Activated T-cell treated with anti-CD3 and anti-CD28 coated beads, Interleukin-2, amount 50 U/mL, for 4 hours (primary cell): ENCODE results near the gene ERMN. TPM values are rescaled to one million over a fixed set of nuclear protein-coding genes. Genes with fewer than 3 reads are reported as not detected.
"Not testable (repeated sequence)": the region's sequence is repeated elsewhere in the genome, so short reads cannot be mapped to it uniquely, and the experiment has no call there.

ENCODE experiments used
- ATAC-seq, 2 donors: fragments of 200-7000 bp; cut with Tn5 transposase; one replicate each; pipeline ENCODE4 v1.10.0; 2021
- DNase-seq: peaks from one replicate; pipeline ENCODE4 v3.0.0-alpha.2; 2020
- H3K27me3 Mint-ChIP-seq: one replicate; pipeline ENCODE4 v1.8.0; 2021; ENCODE audit warnings: low read depth, mixed read lengths
- H3K36me3 Mint-ChIP-seq: one replicate; pipeline ENCODE4 v1.8.0; 2022; ENCODE audit warnings: mixed read lengths; ENCODE audit not compliant: insufficient read depth
- H3K4me1 Mint-ChIP-seq: one replicate; pipeline ENCODE4 v1.8.0; 2021; ENCODE audit warnings: low read depth, mixed read lengths
- H3K4me3 Mint-ChIP-seq: one replicate; pipeline ENCODE4 v1.8.0; 2021; ENCODE audit warnings: mild to moderate bottlenecking, moderate library complexity, mixed read lengths
- H3K9me3 Mint-ChIP-seq: one replicate; pipeline ENCODE4 v1.8.0; 2021; ENCODE audit warnings: mixed read lengths
- total RNA-seq, 3 donors: library from RNA; stranded (reverse); gene quantifications; one replicate each; pipeline ENCODE4 v1.2.1, GENCODE V29; 2021

ERMN gene, protein sequence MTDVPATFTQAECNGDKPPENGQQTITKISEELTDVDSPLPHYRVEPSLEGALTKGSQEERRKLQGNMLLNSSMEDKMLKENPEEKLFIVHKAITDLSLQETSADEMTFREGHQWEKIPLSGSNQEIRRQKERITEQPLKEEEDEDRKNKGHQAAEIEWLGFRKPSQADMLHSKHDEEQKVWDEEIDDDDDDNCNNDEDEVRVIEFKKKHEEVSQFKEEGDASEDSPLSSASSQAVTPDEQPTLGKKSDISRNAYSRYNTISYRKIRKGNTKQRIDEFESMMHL
- 1 to 10 TPM in 1 of 3 donors, under 1 TPM in 2; 0.63 to 1.3 (median 0.81) TPM for total RNA-seq

DNA sequence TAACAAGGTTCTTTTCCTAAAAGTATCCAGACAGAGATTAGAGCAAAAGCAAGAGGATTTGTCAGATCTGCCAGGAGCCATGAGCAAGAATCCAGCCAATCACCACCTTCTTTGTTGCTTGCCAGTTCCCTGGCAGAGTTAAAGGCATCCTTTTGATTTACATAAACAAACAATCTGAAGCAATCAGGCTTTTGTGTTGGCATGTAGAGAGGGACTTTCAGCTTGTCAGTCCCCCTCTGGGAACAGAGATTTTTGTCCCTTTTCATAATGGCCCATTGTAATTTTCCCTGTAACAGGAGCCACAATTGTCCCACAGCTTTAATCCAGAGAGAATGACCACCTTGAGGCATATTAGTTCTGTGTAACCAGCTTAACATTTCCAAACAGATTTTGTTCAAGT lies at the start of gene ERMN:
Gene ERMN, minus strand, starts transcription at position 39 of the 400 bp plus-strand sequence. CDS start 182 bp downstream, outside the sequence.
- ATAC-seq = no peak
- Mint-ChIP-seq H3K36me3 (peaks cover 19% of the 10 kb centered on the region), H3K9me3 (no peaks in the 10 kb centered on the region), H3K27me3 (no peaks in the 10 kb centered on the region), H3K4me1 (peaks cover 33% of the 10 kb centered on the region), H3K4me3 (no peak within 1 kb of the TSS)
- DNase-seq = no peak

DNA sequence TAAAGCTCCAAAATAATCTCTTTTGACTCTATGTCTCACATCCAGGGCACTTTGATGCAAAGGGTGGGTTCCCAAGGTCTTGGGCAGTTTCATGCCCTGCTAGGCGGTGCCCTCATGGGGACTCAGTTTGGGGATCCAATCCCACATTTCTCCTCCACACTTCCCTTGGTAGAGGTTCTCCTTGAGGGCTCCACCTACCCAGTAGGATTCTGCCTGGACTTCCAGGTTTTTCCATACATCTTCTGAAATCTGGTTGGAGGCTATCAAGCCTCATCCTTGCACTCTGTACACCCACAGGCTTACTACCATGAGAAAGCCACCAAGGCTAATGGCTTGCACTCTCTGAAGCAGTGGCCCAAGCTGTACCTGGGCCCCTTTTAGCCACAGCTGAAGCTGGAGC lies 49.8 kb upstream of the ERMN start:
- Mint-ChIP-seq H3K4me1 (peaks cover 12% of the 10 kb centered on the region), H3K36me3 (peaks cover 24% of the 10 kb centered on the region), H3K4me3 (no peak overlapping the region), H3K9me3 (peaks cover 24% of the 10 kb centered on the region), H3K27me3 (no peaks in the 10 kb centered on the region)
- DNase-seq = no peak
- no peak for ATAC-seq

DNA sequence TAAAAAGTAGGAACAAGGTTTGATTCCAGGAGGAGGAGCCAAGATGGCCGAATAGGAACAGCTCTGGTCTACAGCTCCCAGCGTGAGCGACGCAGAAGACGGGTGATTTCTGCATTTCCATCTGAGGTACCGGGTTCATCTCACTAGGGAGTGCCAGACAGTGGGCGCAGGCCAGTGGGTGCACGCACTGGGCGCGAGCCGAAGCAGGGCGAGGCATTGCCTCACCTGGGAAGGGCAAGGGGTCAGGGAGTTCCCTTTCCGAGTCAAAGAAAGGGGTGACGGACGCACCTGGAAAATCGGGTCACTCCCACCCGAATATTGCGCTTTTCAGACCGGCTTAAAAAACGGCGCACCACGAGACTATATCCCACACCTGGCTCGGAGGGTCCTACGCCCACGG lies 42.9 kb upstream of the ERMN start:
- H3K9me3 Mint-ChIP-seq, H3K27me3 Mint-ChIP-seq, ATAC-seq, H3K4me3 Mint-ChIP-seq, DNase-seq: not testable (repeated sequence)
- H3K4me1 Mint-ChIP-seq = peaks cover 29% of the 10 kb centered on the region
- peaks cover 13% of the 10 kb centered on the region for H3K36me3 Mint-ChIP-seq

DNA sequence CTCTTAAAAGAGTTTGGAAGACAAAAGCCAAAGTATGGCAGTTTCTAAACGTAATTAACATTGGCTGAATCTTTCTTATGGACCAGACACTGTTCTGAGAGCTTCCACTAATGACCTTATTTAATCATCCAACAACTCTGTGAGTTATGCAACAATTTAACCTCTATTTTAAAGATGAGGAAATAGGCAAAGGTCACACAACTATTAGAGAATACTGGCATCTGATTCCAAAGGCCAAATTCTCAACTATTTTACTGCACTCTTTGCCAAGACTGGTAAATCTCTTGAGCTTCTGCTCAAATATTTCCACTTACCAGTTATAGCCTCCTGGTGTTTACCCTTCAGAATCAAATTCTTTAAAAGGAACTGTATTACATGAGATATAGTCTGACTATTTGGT lies 42.1 kb upstream of the ERMN start:
- no peak for DNase-seq
- Mint-ChIP-seq H3K36me3 (peaks cover 15% of the 10 kb centered on the region), H3K4me3 (no peak overlapping the region), H3K4me1 (peaks cover 34% of the 10 kb centered on the region), H3K9me3 (peaks cover 5% of the 10 kb centered on the region), H3K27me3 (no peaks in the 10 kb centered on the region)
- no peak for ATAC-seq

DNA sequence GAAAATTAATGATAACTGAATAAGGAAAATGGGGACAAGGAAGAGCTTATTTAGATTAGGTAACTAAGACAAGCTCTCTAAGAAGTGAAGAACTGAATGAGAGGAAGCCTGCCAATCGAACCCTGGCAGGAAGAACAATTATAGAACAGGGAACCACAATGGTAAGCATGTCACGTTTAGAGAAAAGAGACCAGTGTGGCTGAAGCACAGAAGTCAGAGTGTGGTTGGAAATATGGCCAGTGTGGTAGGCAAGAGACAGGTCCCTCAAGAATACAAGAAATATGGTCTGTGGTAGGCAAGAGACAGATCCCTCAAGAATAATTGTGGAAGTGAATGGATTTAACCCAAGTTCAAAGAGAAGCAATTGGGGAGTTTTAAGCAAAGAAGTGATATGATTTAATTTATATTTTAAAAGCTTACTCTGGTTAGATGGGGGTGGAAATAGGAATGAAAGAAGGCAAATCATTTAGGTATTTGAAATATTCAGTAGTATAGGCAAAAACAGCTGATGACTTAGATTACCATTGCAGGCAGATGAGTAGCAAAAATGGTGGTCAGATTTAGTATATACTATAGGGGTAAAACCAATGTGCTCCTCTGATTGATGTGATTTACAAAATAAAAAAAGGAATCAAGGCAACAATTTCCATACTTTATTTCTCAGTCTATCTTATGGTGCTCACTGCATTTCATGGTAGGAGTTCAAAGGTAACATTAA lies 38.8 kb upstream of the ERMN start:
- Mint-ChIP-seq H3K4me3 (no peak overlapping the region), H3K36me3 (peaks cover 23% of the 10 kb centered on the region), H3K27me3 (no peaks in the 10 kb centered on the region), H3K4me1 (peaks cover 37% of the 10 kb centered on the region), H3K9me3 (peaks cover 12% of the 10 kb centered on the region)
- no peak for DNase-seq
- ATAC-seq = no peak

DNA sequence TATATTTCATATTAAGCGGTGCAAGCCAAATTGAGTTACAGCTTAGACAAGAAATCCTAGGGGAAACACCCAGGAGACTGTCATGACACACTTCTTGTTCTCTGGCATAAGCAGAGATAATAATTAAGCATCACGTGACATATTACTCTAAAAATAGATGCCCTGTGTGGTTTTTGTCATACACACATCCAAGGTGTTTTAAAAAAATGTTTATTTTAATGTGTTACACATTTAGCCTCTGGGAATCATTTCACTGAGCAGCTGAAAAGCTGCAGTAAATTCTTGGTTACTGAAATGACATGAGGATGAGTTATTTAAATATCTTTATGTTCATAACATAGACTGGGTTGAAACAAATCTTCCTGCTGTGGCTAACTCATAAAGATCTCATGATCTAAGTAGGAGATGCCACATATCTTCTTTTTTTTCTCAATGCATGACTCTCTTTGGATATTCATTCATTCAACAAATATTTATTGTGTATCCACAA lies 38.0 kb upstream of the ERMN start:
- DNase-seq = no peak
- no peaks in the 10 kb centered on the region for H3K27me3 Mint-ChIP-seq
- peak; percentile 65 to 81 for ATAC-seq
- H3K4me1 Mint-ChIP-seq = peaks cover 40% of the 10 kb centered on the region
- H3K4me3 Mint-ChIP-seq = no peak overlapping the region
- peaks cover 23% of the 10 kb centered on the region for H3K36me3 Mint-ChIP-seq
- peaks cover 12% of the 10 kb centered on the region for H3K9me3 Mint-ChIP-seq

DNA sequence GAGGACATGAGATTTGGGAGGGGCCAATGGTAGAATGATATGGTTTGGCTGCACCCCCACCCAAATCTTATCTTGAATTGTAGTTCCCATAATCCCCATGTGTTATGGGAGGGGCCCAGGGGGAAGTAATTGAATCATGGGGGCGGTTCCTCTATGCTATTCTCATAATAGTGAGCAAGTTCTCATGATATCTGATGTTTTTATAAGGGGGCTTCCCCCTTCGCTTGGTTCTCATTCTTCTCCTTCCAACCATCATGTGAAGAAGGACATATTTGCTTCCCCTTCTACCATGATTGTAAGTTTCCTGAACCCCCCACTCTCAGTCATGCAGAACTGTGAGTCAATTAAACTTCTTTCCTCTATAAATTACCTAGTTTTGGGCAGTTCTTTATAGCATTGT lies 37.0 kb upstream of the ERMN start:
- H3K4me1 Mint-ChIP-seq = peaks cover 42% of the 10 kb centered on the region
- no peaks in the 10 kb centered on the region for H3K27me3 Mint-ChIP-seq
- peaks cover 20% of the 10 kb centered on the region for H3K36me3 Mint-ChIP-seq
- peaks cover 12% of the 10 kb centered on the region for H3K9me3 Mint-ChIP-seq
- no peak for DNase-seq
- no peak for ATAC-seq
- no peak overlapping the region for H3K4me3 Mint-ChIP-seq

DNA sequence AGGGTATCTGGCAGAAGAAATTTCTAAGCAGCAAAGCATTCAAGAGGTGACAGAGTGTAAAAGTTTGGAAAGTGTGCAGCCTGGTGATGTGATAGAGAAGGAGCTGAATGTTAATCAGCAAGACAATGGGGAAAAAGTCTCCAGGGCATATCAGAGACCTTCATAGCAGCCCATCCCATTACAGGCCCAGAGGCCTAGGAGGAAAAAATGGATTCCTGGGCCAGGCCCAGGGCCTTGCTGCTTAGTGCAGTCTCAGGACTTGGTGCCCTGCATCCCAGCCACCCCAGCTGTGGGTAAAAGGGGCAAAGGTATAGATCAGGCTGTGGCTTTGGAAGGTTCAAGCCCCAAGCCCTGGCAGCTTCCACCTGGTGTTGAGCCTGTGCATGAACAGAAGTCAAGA lies 35.9 kb upstream of the ERMN start:
- peaks cover 9% of the 10 kb centered on the region for H3K9me3 Mint-ChIP-seq
- H3K36me3 Mint-ChIP-seq = peaks cover 19% of the 10 kb centered on the region
- no peak for DNase-seq
- ATAC-seq = no peak
- peaks cover 39% of the 10 kb centered on the region for H3K4me1 Mint-ChIP-seq
- no peaks in the 10 kb centered on the region for H3K27me3 Mint-ChIP-seq
- no peak overlapping the region for H3K4me3 Mint-ChIP-seq

DNA sequence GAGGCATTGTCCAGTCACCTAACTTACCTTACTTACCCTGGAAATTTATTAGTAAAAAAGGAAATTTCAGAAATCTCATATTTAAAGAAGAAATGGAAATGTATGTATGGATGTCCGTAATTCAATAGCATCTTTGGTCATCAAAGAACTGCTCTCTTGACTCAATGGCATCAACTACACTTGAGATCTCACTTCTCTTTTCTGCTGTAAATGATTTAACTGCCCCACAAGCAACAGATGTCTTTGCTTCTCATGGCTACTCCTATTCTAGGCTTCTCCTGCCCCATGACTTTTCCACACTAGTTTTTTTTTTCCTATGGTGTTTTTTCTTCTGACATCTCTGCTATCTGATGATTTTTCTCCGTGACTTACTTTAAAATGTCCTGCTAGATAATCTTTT lies 34.0 kb upstream of the ERMN start:
- DNase-seq (no peak), ATAC-seq (no peak)
- no peak overlapping the region for H3K4me3 Mint-ChIP-seq
- peaks cover 7% of the 10 kb centered on the region for H3K9me3 Mint-ChIP-seq
- no peaks in the 10 kb centered on the region for H3K27me3 Mint-ChIP-seq
- peaks cover 40% of the 10 kb centered on the region for H3K4me1 Mint-ChIP-seq
- peaks cover 11% of the 10 kb centered on the region for H3K36me3 Mint-ChIP-seq

DNA sequence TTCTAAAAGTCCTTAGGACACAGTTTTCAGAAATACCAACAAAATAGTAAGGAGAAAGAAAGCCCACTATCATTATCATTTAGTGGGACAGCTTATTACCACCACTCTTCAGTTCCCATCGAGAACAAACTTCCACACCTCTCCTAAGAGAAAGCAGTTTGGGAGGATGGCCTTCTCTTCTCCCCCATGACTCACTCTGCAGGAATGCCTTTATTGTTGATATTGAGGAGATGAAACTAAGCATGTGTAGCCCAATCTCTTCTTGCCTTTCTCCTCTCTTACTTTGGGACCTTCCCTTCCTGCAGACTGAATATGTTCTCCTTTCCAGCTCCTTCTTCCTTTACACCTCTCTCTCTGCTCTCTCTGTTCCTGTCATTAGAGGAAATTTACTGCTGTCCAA lies 30.0 kb upstream of the ERMN start:
- DNase-seq = no peak
- H3K9me3 Mint-ChIP-seq = peaks cover 3% of the 10 kb centered on the region
- H3K4me3 Mint-ChIP-seq = no peak overlapping the region
- peaks cover 28% of the 10 kb centered on the region for H3K4me1 Mint-ChIP-seq
- H3K27me3 Mint-ChIP-seq = no peaks in the 10 kb centered on the region
- ATAC-seq = no peak
- peaks cover 6% of the 10 kb centered on the region for H3K36me3 Mint-ChIP-seq

DNA sequence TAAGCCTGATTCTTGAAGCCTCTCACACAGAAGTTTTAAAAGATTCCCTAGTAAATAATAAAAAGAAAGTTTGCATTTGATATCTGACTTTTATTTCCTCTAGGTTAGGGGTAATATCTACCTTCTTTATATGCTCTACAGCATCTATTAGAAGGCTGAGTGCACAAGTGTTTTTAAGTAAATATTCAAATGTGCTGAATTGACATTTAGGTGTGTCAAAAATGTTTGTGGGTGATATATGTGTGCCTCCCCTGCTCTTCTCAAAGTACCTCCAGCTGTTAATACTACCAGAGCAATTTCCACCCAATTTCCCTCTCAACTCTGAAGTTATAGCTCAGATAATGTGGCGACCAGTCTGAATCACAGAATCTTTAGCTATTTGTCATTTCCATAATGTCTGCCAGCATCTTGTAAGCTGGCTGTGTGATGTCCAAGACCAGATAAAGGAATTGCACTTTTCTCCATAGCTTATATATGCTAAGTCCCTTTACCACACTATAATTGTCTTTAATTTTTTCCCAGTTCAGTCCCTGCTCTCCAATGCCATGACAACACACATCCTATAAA lies 24.4 kb upstream of the ERMN start:
- Mint-ChIP-seq H3K4me3 (no peak overlapping the region), H3K9me3 (peaks cover 8% of the 10 kb centered on the region), H3K4me1 (peaks cover 31% of the 10 kb centered on the region), H3K36me3 (peaks cover 13% of the 10 kb centered on the region), H3K27me3 (no peaks in the 10 kb centered on the region)
- DNase-seq = no peak
- no peak for ATAC-seq

DNA sequence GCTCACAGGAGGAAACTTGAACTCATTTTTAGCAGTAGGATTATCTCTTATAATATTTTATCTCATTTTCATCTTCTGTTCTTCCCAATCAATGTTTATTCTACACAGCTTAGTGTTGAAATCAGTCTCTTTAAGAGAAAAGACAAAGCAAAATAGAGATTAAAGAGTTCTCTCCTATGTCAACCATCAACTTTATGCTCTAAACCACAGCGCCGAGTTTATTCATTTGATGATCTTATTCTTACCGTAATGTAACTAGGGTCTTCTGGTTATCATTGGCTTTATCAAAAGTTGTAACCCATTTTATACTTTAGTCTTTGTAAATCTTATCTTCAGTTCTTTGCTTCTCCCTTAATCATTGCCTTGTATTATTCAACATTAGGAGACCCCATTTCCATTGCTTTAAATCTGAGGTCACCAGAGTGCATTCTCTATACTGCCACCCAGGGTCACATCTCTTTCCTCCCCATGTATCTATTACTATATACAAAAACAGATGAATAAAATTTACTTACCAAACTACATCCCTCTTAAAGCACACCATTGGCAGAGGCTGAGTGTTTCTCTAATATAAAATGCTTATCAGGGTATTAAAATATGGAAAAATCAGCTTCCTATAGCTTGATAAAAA lies 22.8 kb upstream of the ERMN start:
- Mint-ChIP-seq H3K36me3 (peaks cover 25% of the 10 kb centered on the region), H3K9me3 (peaks cover 21% of the 10 kb centered on the region), H3K4me3 (no peak overlapping the region), H3K27me3 (no peaks in the 10 kb centered on the region), H3K4me1 (peaks cover 25% of the 10 kb centered on the region)
- DNase-seq (no peak), ATAC-seq (no peak)

DNA sequence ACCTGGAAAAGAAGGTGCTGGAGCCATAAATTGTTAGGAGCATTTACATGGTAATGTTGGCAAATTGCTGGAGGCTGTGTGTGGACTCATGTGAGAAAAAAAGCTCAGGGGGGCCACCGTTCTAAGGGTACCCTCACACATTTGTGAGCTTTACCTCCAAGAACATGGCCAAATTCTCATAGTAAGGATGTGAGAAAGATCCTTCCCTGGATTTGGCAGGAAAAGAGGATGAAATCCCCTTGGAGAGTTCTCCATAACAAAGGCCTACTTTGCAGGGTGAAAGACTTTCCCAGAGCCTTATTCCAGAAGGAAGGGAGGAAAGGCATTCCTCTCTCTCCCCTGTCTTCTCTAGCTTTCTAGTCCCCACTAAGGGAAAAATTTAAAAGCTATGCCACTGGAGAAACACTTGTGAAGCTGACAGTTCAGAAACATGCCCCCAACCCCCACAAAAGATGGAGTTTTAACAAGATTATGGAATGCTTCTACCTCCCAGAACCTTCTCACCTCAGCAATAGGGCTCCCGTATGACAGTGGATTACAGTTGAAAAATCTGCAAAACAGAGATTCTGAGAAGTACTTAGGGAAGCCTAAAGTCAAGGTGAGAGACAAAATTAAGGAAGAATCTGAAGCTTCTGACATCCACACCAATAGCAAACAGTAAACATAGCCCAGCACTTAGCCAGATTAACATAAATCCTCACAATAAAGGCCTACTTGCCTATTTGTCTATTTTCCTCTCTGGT lies 20.2 kb upstream of the ERMN start:
- no peaks in the 10 kb centered on the region for H3K27me3 Mint-ChIP-seq
- no peak for DNase-seq
- no peak overlapping the region for H3K4me3 Mint-ChIP-seq
- ATAC-seq = no peak
- peaks cover 48% of the 10 kb centered on the region for H3K36me3 Mint-ChIP-seq
- peaks cover 42% of the 10 kb centered on the region for H3K9me3 Mint-ChIP-seq
- peaks cover 23% of the 10 kb centered on the region for H3K4me1 Mint-ChIP-seq

DNA sequence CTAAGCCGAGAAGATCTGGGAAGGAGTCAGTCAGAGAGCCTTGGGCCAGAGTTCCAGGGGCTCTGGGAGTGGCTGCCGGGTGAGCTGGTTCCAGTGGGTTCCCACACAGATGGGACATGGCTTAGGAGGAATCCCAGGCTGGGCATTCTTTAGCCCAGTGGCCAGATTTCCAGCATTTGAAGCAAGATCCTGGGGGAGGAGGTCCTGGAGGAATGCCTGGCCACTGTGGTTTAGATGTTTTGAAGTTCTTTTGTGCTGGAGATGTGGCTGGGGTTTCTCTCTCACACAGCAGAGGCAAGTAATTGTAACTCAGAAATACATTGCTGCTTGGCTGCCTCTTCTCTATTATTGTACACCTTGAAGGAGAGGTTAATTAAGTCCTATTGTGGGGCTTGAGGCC lies 15.8 kb upstream of the ERMN start:
- Mint-ChIP-seq H3K4me1 (peaks cover 28% of the 10 kb centered on the region), H3K9me3 (peaks cover 42% of the 10 kb centered on the region), H3K36me3 (peaks cover 49% of the 10 kb centered on the region)
- not testable (repeated sequence) for H3K27me3 Mint-ChIP-seq, DNase-seq, H3K4me3 Mint-ChIP-seq, ATAC-seq
